A673 (cell line): Measurements from ENCODE around the gene SHANK3. TPM values are rescaled to one million over a fixed set of nuclear protein-coding genes. Genes with fewer than 3 reads are reported as not detected.
"Not testable (repeated sequence)": the region's sequence is repeated elsewhere in the genome, so short reads cannot be mapped to it uniquely, and the experiment has no call there.

ENCODE experiments used
- BruUV-seq: library from RNA; stranded (reverse); fragments of 400-500 nt; replicated peaks from 2 replicates; lab custom pipeline; 2021; lab: Mats Ljungman, UMichigan
- CTCF ChIA-PET: fragments of 300-600 bp; sonication (Branson Sonifier 250); formaldehyde crosslinking; loops from one replicate; lab custom pipeline; 2022; ENCODE audit warnings: antibody characterized with exemption; lab: Charles Lee
- POLR2A ChIA-PET: fragments of 300-600 bp; sonication (Branson Sonifier 250); formaldehyde crosslinking; loops from one replicate; lab custom pipeline; 2022; ENCODE audit warnings: antibody characterized with exemption; ENCODE audit not compliant: low non-redundant PET; lab: Charles Lee
- DNase-seq: peaks from one replicate; pipeline ENCODE4 v3.0.0-alpha.2; 2015; ENCODE audit warnings: low spot score
- H3K27ac ChIP-seq: fragments of 200-600 bp; sonication (generic); 2 replicates; pipeline ENCODE4 v1.5.1; 2016; ENCODE audit warnings: mixed run types, low read depth, mild to moderate bottlenecking, mixed read lengths, antibody characterized with exemption, low read length; ENCODE audit not compliant: poor library complexity, severe bottlenecking
- H3K27me3 ChIP-seq: fragments of 200-600 bp; sonication (generic); replicated peaks from 2 replicates; pipeline ENCODE4 v1.6.1; 2017; ENCODE audit warnings: mixed run types, low read depth, mild to moderate bottlenecking, mixed read lengths, antibody characterized with exemption, low read length; ENCODE audit not compliant: insufficient read depth, poor library complexity
- H3K36me3 ChIP-seq: fragments of 200-600 bp; sonication (generic); 2 replicates; pipeline ENCODE4 v1.6.1; 2016; ENCODE audit warnings: mixed run types, mild to moderate bottlenecking, mixed read lengths, antibody characterized with exemption, low read length; ENCODE audit not compliant: insufficient read depth, poor library complexity, severe bottlenecking
- H3K4me1 ChIP-seq: fragments of 200-600 bp; sonication (generic); 2 replicates; pipeline ENCODE4 v1.6.1; 2017; ENCODE audit warnings: mixed run types, mild to moderate bottlenecking, mixed read lengths, antibody characterized with exemption, low read length; ENCODE audit not compliant: insufficient read depth, poor library complexity, severe bottlenecking
- H3K4me3 ChIP-seq: fragments of 200-600 bp; sonication (generic); 2 replicates; pipeline ENCODE4 v1.5.1; 2016; ENCODE audit warnings: low read depth, mixed run types, mild to moderate bottlenecking, mixed read lengths, low read length; ENCODE audit not compliant: poor library complexity, severe bottlenecking
- H3K9me3 ChIP-seq: fragments of 200-600 bp; sonication (generic); 2 replicates; pipeline ENCODE4 v1.6.1; 2016; ENCODE audit warnings: mixed run types, low read depth, mild to moderate bottlenecking, mixed read lengths, antibody characterized with exemption, low read length; ENCODE audit not compliant: poor library complexity, severe bottlenecking
- CTCF ChIP-seq: fragments of 300-800, 200-600 bp; sonication (generic); conservative IDR thresholded peaks from 2 replicates; pipeline ENCODE4 v1.5.1; 2017; ENCODE audit warnings: low read depth, mild to moderate bottlenecking, antibody characterized with exemption, low read length, moderate library complexity, mixed read lengths
- EZH2 ChIP-seq: fragments of 200-600 bp; sonication (generic); IDR thresholded peaks from 2 replicates; pipeline ENCODE4 v1.6.1; 2017; ENCODE audit warnings: borderline replicate concordance, low read depth, mild to moderate bottlenecking, mixed read lengths, antibody characterized with exemption, low read length; ENCODE audit not compliant: poor library complexity, severe bottlenecking
- intact Hi-C: fragments of 100-400 bp; cut with micrococcal nuclease; formaldehyde crosslinking; loops from one replicate; pipeline ENCODE4 v1.10.0; 2022; ENCODE audit not compliant: unreplicated experiment
- total RNA-seq: library from RNA; stranded (reverse); gene quantifications from 2 replicates; pipeline ENCODE4 v1.2.3, GENCODE V29; 2021

Gene SHANK3
- total RNA-seq, 1 experiment from 2014 or later, result 4.4 TPM

GRCh38 chr22:50653256-50653655 is 19.4 kb upstream of the SHANK3 start:
- ChIA-PET CTCF (no interaction called here), POLR2A (no interaction called here)
- intact Hi-C loops, result no loop called here
- H3K9me3 ChIP-seq, result peaks cover 15% of the 10 kb centered on the region
- no peak overlapping the region for H3K27ac ChIP-seq
- BruUV-seq, result no TSS peak
- no peaks in the 10 kb centered on the region for H3K4me1 ChIP-seq
- no peaks in the 10 kb centered on the region for H3K36me3 ChIP-seq
- no peak for DNase-seq
- no peak overlapping the region for H3K4me3 ChIP-seq
- no peak for TF ChIP-seq EZH2
- no peak for TF ChIP-seq CTCF
- no peaks in the 10 kb centered on the region for H3K27me3 ChIP-seq

- H3K4me1 ChIP-seq, H3K27ac ChIP-seq, DNase-seq, H3K27me3 ChIP-seq, H3K36me3 ChIP-seq, H3K9me3 ChIP-seq, H3K4me3 ChIP-seq, BruUV-seq, POLR2A ChIA-PET, intact Hi-C loops, CTCF ChIA-PET: not testable (repeated sequence)
These were observed 18.0 kb upstream of the SHANK3 start for GRCh38 chr22:50654664-50655063.

- ChIA-PET POLR2A (no interaction called here), CTCF (no interaction called here)
- no peak for TF ChIP-seq EZH2
- no peak for TF ChIP-seq CTCF
- Histone ChIP-seq H3K27ac (no peak overlapping the region), H3K9me3 (no peaks in the 10 kb centered on the region), H3K27me3 (no peaks in the 10 kb centered on the region), H3K4me3 (no peak overlapping the region), H3K4me1 (no peaks in the 10 kb centered on the region), H3K36me3 (no peaks in the 10 kb centered on the region)
- no TSS peak for BruUV-seq
- DNase-seq, result no peak
- intact Hi-C loops, result no loop called here
These were observed 16.2 kb upstream of the SHANK3 start for GRCh38 chr22:50656122-50657070.

GRCh38 chr22:50657925-50658324 is 14.7 kb upstream of the SHANK3 start:
- TF ChIP-seq CTCF (no peak), EZH2 (no peak)
- no peak overlapping the region for H3K4me3 ChIP-seq
- no peaks in the 10 kb centered on the region for H3K27me3 ChIP-seq
- H3K9me3 ChIP-seq, result no peaks in the 10 kb centered on the region
- DNase-seq, result no peak
- POLR2A ChIA-PET, result no interaction called here
- no peaks in the 10 kb centered on the region for H3K4me1 ChIP-seq
- BruUV-seq, result no TSS peak
- H3K36me3 ChIP-seq, result no peaks in the 10 kb centered on the region
- no peak overlapping the region for H3K27ac ChIP-seq
- CTCF ChIA-PET, result no interaction called here
- intact Hi-C loops, result no loop called here

GRCh38 chr22:50659711-50660110 is 12.9 kb upstream of the SHANK3 start:
- CTCF ChIA-PET, DNase-seq, intact Hi-C loops, H3K27ac ChIP-seq, H3K4me3 ChIP-seq, H3K27me3 ChIP-seq, H3K4me1 ChIP-seq, H3K36me3 ChIP-seq, POLR2A ChIA-PET, BruUV-seq, H3K9me3 ChIP-seq: not testable (repeated sequence)
